Activated CD8-positive, alpha-beta memory T cell treated with anti-CD3 and anti-CD28 coated beads for 1 hour (primary cell): Measurements from ENCODE around the gene MICB.
"Not testable (repeated sequence)": the region's sequence is repeated elsewhere in the genome, so short reads cannot be mapped to it uniquely, and the experiment has no call there.

Experiments
- DNase-seq, 2 donors: peaks; one replicate each; pipeline ENCODE4 v3.0.0-alpha.2; 2020; ENCODE audit warnings: low read depth in 1 of 2; ENCODE audit errors: extremely low read depth in 1 of 2

The MICB gene

GRCh38 chr6:31497531-31498476, at the start of gene MICB:
MICB (plus strand) TSS chr6:31498145; CDS start chr6:31498194, 49 bp downstream.
- DNase-seq, result peak; percentile 72 to 76

GRCh38 chr6:31450751-31451150, 47.2 kb upstream of the MICB start:
- no peak for DNase-seq

GRCh38 chr6:31452859-31453258, 45.1 kb upstream of the MICB start:
- DNase-seq, result no peak

- no peak for DNase-seq
These were observed 44.7 kb upstream of the MICB start for GRCh38 chr6:31453259-31453658.

GRCh38 chr6:31459864-31460263, 38.1 kb upstream of the MICB start:
- DNase-seq, result not testable (repeated sequence)

GRCh38 chr6:31460361-31461025, 37.5 kb upstream of the MICB start:
- DNase-seq, result no peak

GRCh38 chr6:31462026-31462963, 35.6 kb upstream of the MICB start:
- no peak for DNase-seq

GRCh38 chr6:31462964-31463870, 34.7 kb upstream of the MICB start:
- peak; percentile 77 to 84 for DNase-seq

- no peak for DNase-seq
These were observed 33.4 kb upstream of the MICB start for GRCh38 chr6:31464252-31465184.

GRCh38 chr6:31465185-31465536, 32.8 kb upstream of the MICB start:
- DNase-seq, result no peak

- DNase-seq, result no peak
These were observed 32.2 kb upstream of the MICB start for GRCh38 chr6:31465718-31466117.

GRCh38 chr6:31466466-31466865, 31.5 kb upstream of the MICB start:
- DNase-seq, result no peak

- no peak for DNase-seq
These were observed 30.8 kb upstream of the MICB start for GRCh38 chr6:31467151-31467550.

- no peak for DNase-seq
These were observed 29.6 kb upstream of the MICB start for GRCh38 chr6:31468311-31468710.

- DNase-seq, result no peak
These were observed 27.1 kb upstream of the MICB start for GRCh38 chr6:31470801-31471200.

GRCh38 chr6:31471711-31472110, 26.2 kb upstream of the MICB start:
- DNase-seq, result no peak

- no peak for DNase-seq
These were observed 25.7 kb upstream of the MICB start for GRCh38 chr6:31472259-31472658.

GRCh38 chr6:31473244-31473643, 24.7 kb upstream of the MICB start:
- DNase-seq, result no peak
